ENCODE data around the gene SRRD.
"Not testable (repeated sequence)": the region's sequence is repeated elsewhere in the genome, so short reads cannot be mapped to it uniquely, and the experiment has no call there.

Gene SRRD

GRCh38 chr22:26525946-26526564 lies 42.4 kb downstream of the SRRD start:
- no peak for DNase-seq

- no peak for DNase-seq
Measured at GRCh38 chr22:26527167-26527566, 43.5 kb downstream of the SRRD start.

- no peak for DNase-seq
Measured at GRCh38 chr22:26527574-26528465, 44.1 kb downstream of the SRRD start.

- not testable (repeated sequence) for DNase-seq
Measured at GRCh38 chr22:26528518-26528917, 44.8 kb downstream of the SRRD start.

GRCh38 chr22:26529345-26529744 lies 45.7 kb downstream of the SRRD start:
- no peak for DNase-seq

GRCh38 chr22:26534171-26534855 lies 50.6 kb downstream of the SRRD start:
- DNase-seq = no peak

GRCh38 chr22:26534874-26535602 lies 51.4 kb downstream of the SRRD start:
- DNase-seq = no peak

- no peak for DNase-seq
Measured at GRCh38 chr22:26535603-26535908, 51.9 kb downstream of the SRRD start.

- DNase-seq = no peak
Measured at GRCh38 chr22:26536056-26536761, 52.5 kb downstream of the SRRD start.

GRCh38 chr22:26536762-26537134 lies 53.1 kb downstream of the SRRD start:
- no peak for DNase-seq

GRCh38 chr22:26540119-26540518 lies 56.4 kb downstream of the SRRD start:
- no peak for DNase-seq

- DNase-seq = no peak
Measured at GRCh38 chr22:26541167-26541819, 57.6 kb downstream of the SRRD start.

GRCh38 chr22:26542831-26543230 lies 59.2 kb downstream of the SRRD start:
- no peak for DNase-seq
